H9 (cell line): ENCODE measurements around the gene SNPH. TPM values are rescaled to one million over a fixed set of nuclear protein-coding genes. Genes with fewer than 3 reads are reported as not detected.

Source experiments
- DNase-seq: peaks from one replicate; pipeline ENCODE4 v3.0.0-alpha.2; 2017
- H2AFZ ChIP-seq: one replicate; pipeline ENCODE4 v1.6.1; 2013; ENCODE audit warnings: mild to moderate bottlenecking, low read length, control low read depth, moderate library complexity
- H2AK5ac ChIP-seq: 2 replicates; pipeline ENCODE4 v1.6.1; 2013; ENCODE audit warnings: low read length, control low read depth, mixed read lengths; ENCODE audit not compliant: insufficient read length
- H2BK120ac ChIP-seq: one replicate; pipeline ENCODE4 v1.6.1; 2013; ENCODE audit warnings: low read depth, mild to moderate bottlenecking, low read length, control low read depth, inconsistent platforms; ENCODE audit not compliant: poor library complexity, severe bottlenecking
- H2BK12ac ChIP-seq: 2 replicates; pipeline ENCODE4 v1.6.1; 2013; ENCODE audit warnings: low read length, control low read depth, mixed read lengths, low read depth; ENCODE audit not compliant: insufficient read length
- H2BK15ac ChIP-seq: 2 replicates; pipeline ENCODE4 v1.6.1; 2013; ENCODE audit warnings: low read depth, low read length, control low read depth
- H2BK20ac ChIP-seq: one replicate; pipeline ENCODE4 v1.6.1; 2013; ENCODE audit warnings: low read depth, mild to moderate bottlenecking, low read length, control low read depth, inconsistent platforms; ENCODE audit not compliant: poor library complexity, severe bottlenecking
- H2BK5ac ChIP-seq: 2 replicates; pipeline ENCODE4 v1.6.1; 2013; ENCODE audit warnings: low read length, control low read depth, mixed read lengths; ENCODE audit not compliant: insufficient read length
- H3K14ac ChIP-seq: 2 replicates; pipeline ENCODE4 v1.6.1; 2013; ENCODE audit warnings: low read length, control low read depth; ENCODE audit not compliant: insufficient read depth
- H3K18ac ChIP-seq: 2 replicates; pipeline ENCODE4 v1.6.1; 2013; ENCODE audit warnings: low read depth, mild to moderate bottlenecking, mixed read lengths, low read length, control low read depth; ENCODE audit not compliant: insufficient read length
- H3K23ac ChIP-seq: 2 replicates; pipeline ENCODE4 v1.6.1; 2013; ENCODE audit warnings: low read length, control low read depth, mixed read lengths, low read depth; ENCODE audit not compliant: insufficient read length
- H3K23me2 ChIP-seq: 2 replicates; pipeline ENCODE4 v1.6.1; 2013; ENCODE audit warnings: low read depth, mild to moderate bottlenecking, mixed read lengths, low read length, control low read depth; ENCODE audit not compliant: insufficient read length, poor library complexity, severe bottlenecking
- H3K27ac ChIP-seq: 2 replicates; pipeline ENCODE4 v1.5.1; 2013; ENCODE audit warnings: low read length, control low read depth, mixed read lengths, low read depth; ENCODE audit not compliant: insufficient read length
- H3K27me3 ChIP-seq: 2 replicates; pipeline ENCODE4 v1.6.1; 2013; ENCODE audit warnings: low read length, control low read depth, inconsistent platforms; ENCODE audit not compliant: insufficient read depth
- H3K4ac ChIP-seq: 2 replicates; pipeline ENCODE4 v1.6.1; 2013; ENCODE audit warnings: low read depth, mild to moderate bottlenecking, control low read depth, inconsistent platforms, low read length, moderate library complexity
- H3K4me1 ChIP-seq: 2 replicates; pipeline ENCODE4 v1.6.1; 2013; ENCODE audit warnings: low read length, control low read depth, inconsistent platforms; ENCODE audit not compliant: insufficient read depth
- H3K4me2 ChIP-seq: 2 replicates; pipeline ENCODE4 v1.6.1; 2013; ENCODE audit warnings: low read length, control low read depth, mixed read lengths; ENCODE audit not compliant: insufficient read length, insufficient read depth
- H3K56ac ChIP-seq: 2 replicates; pipeline ENCODE4 v1.6.1; 2013; ENCODE audit warnings: low read depth, mild to moderate bottlenecking, mixed read lengths, low read length, control low read depth; ENCODE audit not compliant: insufficient read length
- H3K79me1 ChIP-seq: 2 replicates; pipeline ENCODE4 v1.6.1; 2013; ENCODE audit warnings: low read depth, mild to moderate bottlenecking, moderate library complexity, low read length, control low read depth, inconsistent platforms; ENCODE audit not compliant: insufficient read depth, poor library complexity, severe bottlenecking
- H3K79me2 ChIP-seq: 2 replicates; pipeline ENCODE4 v1.6.1; 2013; ENCODE audit warnings: low read length, control low read depth, inconsistent platforms; ENCODE audit not compliant: insufficient read depth
- H3K9ac ChIP-seq: 2 replicates; pipeline ENCODE4 v1.6.1; 2013; ENCODE audit warnings: low read length, control low read depth, mixed read lengths; ENCODE audit not compliant: insufficient read length; ENCODE audit errors: extremely low read depth
- H3K9me3 ChIP-seq: one replicate; pipeline ENCODE4 v1.6.1; 2013; ENCODE audit warnings: low read depth, low read length, inconsistent platforms; ENCODE audit not compliant: control insufficient read depth
- H3T11ph ChIP-seq: one replicate; pipeline ENCODE4 v1.6.1; 2013; ENCODE audit warnings: mild to moderate bottlenecking, low read length, control low read depth, inconsistent platforms
- H4K20me1 ChIP-seq: one replicate; pipeline ENCODE4 v1.6.1; 2013; ENCODE audit not compliant: control insufficient read depth, insufficient read length, insufficient read depth
- H4K5ac ChIP-seq: 2 replicates; pipeline ENCODE4 v1.6.1; 2013; ENCODE audit warnings: low read depth, mild to moderate bottlenecking, mixed read lengths, low read length, control low read depth; ENCODE audit not compliant: insufficient read length
- H4K8ac ChIP-seq: replicated peaks from 2 replicates; pipeline ENCODE4 v1.6.1; 2013; ENCODE audit warnings: low read length, control low read depth, mixed read lengths, low read depth; ENCODE audit not compliant: insufficient read length
- H4K91ac ChIP-seq: 2 replicates; pipeline ENCODE4 v1.6.1; 2013; ENCODE audit warnings: low read depth, mild to moderate bottlenecking, moderate library complexity, mixed read lengths, low read length, control low read depth; ENCODE audit not compliant: insufficient read length
- H3K27ac Mint-ChIP-seq, 3 experiments: 2 replicates in 2 of 3; 3 replicates in 1 of 3; pipeline ENCODE4 v1.8.0; 2020 to 2021; ENCODE audit warnings: mixed read lengths in 3 of 3, mild to moderate bottlenecking in 1 of 3, moderate library complexity in 1 of 3
- H3K27me3 Mint-ChIP-seq: 2 replicates; pipeline ENCODE4 v1.8.0; 2021; ENCODE audit warnings: low read depth, mild to moderate bottlenecking, moderate library complexity, mixed read lengths
- H3K36me3 Mint-ChIP-seq, 3 experiments: 2 replicates in 2 of 3; 3 replicates in 1 of 3; pipeline ENCODE4 v1.8.0; 2020 to 2021; ENCODE audit warnings: low read depth in 3 of 3, mixed read lengths in 3 of 3; ENCODE audit not compliant: insufficient read depth in 1 of 3
- H3K4me1 Mint-ChIP-seq, 2 experiments: 2 replicates each; pipeline ENCODE4 v1.8.0; 2020; ENCODE audit warnings: mixed read lengths in 2 of 2
- H3K4me3 Mint-ChIP-seq, 2 experiments: 2 replicates in 1 of 2; 3 replicates in 1 of 2; pipeline ENCODE4 v1.8.0; 2020 to 2021; ENCODE audit warnings: mild to moderate bottlenecking in 2 of 2, mixed read lengths in 2 of 2, moderate library complexity in 1 of 2
- H3K9me3 Mint-ChIP-seq, 2 experiments: 2 replicates in 1 of 2; 3 replicates in 1 of 2; pipeline ENCODE4 v1.8.0; 2020; ENCODE audit warnings: mild to moderate bottlenecking in 2 of 2, mixed read lengths in 2 of 2, moderate library complexity in 1 of 2
- WGBS: extraction: QIAGEN DNeasy Blood & Tissue Kit; methylation state at CpG from one replicate; pipeline ENCODE4 v1.1.7; 2013; ENCODE audit warnings: missing lambda C conversion rate, low lambda C conversion rate, mixed read lengths; ENCODE audit not compliant: insufficient read length; ENCODE audit errors: extremely low coverage; 5-methylcytosine and 5-hydroxymethylcytosine counted together
- total RNA-seq: library from RNA; stranded (reverse); gene quantifications from 2 replicates; pipeline ENCODE4 v1.2.1, GENCODE V29; 2021
- TF ChIP-seq, protein P1 (sequence below): fragments of 200-600 bp; sonication (generic); conservative IDR thresholded peaks from 3 replicates; pipeline ENCODE4 v1.8.0; 2021; ENCODE audit warnings: antibody characterized with exemption, mild to moderate bottlenecking

SNPH gene
- total RNA-seq, 1 experiment from 2014 or later = 1.8 TPM

DNA sequence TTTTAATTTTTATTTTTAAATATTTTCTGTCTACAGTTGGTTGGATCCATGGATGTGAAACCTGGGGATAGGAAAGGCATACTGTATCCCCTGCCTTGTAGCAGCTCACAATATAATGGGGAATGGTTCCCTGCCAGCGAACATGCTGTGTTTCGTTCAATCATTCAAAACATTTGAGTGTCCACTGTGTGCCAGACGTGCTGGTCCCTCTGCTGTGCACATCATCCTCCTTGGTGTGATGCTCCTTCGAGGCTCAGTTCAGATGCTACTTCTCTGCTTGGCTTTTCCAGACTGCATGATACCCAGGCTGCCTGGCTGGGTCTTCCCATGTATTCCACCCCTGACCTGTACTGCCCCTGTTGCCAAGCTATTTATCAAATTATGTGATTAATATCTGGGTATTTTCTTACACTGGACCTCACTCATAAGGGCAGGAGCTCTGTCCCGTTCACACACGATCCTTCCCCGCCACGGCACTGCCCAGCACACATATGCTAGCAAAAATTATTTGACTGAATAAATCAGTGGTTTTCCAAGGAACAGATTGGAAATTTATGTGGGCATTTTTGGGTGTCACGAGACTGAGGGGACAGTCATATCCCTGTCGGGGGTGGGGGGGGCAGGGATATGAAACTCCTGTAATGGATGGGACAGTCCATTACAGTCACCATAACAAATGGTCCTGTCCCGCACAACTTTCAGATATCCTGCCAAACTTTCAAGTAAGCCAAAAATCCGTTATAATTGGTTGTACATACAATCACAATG is 57.9 kb downstream of the SNPH start:
- Histone ChIP-seq H2BK12ac (no peak overlapping the region), H3K4me2 (no peak overlapping the region), H3K9ac (no peak overlapping the region), H3K23me2 (peaks cover 9% of the 10 kb centered on the region), H3K18ac (no peak overlapping the region), H3T11ph (no peak overlapping the region), H3K27me3 (no peaks in the 10 kb centered on the region), H2BK15ac (no peak overlapping the region), H3K4ac (no peak overlapping the region), H3K79me2 (peaks cover 6% of the 10 kb centered on the region; the same call in 1 of the 2 replicates), H3K23ac (no peak overlapping the region), H2BK5ac (no peak overlapping the region), H4K5ac (no peak overlapping the region), H2BK20ac (no peak overlapping the region), H3K79me1 (peaks cover 11% of the 10 kb centered on the region), H2AFZ (no peak overlapping the region), H3K14ac (no peak overlapping the region), H4K20me1 (no peaks in the 10 kb centered on the region), H3K56ac (no peak overlapping the region), H4K91ac (no peak overlapping the region), H3K4me1 (0 out of 2 replicates have a peak, but pooled peaks cover 4% of the 10 kb centered on the region), H2BK120ac (no peak overlapping the region), H3K9me3 (no peaks in the 10 kb centered on the region), H2AK5ac (no peak overlapping the region), H4K8ac (no peak overlapping the region), H3K27ac (no peak overlapping the region)
- H3K4me1 Mint-ChIP-seq = peaks cover 4 to 11% of the 10 kb centered on the region in 2 experiments; a peak in 3 of 4 replicates
- H3K27me3 Mint-ChIP-seq = peaks cover 12% of the 10 kb centered on the region
- peak overlapping the region in 1 of 3 experiments; percentile 77; a peak in 2 of 7 replicates for H3K27ac Mint-ChIP-seq
- H3K9me3 Mint-ChIP-seq = no peaks in the 10 kb centered on the region
- TF ChIP-seq, protein P1, sequence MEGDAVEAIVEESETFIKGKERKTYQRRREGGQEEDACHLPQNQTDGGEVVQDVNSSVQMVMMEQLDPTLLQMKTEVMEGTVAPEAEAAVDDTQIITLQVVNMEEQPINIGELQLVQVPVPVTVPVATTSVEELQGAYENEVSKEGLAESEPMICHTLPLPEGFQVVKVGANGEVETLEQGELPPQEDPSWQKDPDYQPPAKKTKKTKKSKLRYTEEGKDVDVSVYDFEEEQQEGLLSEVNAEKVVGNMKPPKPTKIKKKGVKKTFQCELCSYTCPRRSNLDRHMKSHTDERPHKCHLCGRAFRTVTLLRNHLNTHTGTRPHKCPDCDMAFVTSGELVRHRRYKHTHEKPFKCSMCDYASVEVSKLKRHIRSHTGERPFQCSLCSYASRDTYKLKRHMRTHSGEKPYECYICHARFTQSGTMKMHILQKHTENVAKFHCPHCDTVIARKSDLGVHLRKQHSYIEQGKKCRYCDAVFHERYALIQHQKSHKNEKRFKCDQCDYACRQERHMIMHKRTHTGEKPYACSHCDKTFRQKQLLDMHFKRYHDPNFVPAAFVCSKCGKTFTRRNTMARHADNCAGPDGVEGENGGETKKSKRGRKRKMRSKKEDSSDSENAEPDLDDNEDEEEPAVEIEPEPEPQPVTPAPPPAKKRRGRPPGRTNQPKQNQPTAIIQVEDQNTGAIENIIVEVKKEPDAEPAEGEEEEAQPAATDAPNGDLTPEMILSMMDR = no peak
- no CpG with 5 or more reads among the region's 12 CpGs for WGBS
- H3K36me3 Mint-ChIP-seq = peaks cover 0 to 4% (median 0%) of the 10 kb centered on the region in 3 experiments; a peak in 2 of 7 replicates
- H3K4me3 Mint-ChIP-seq = peak overlapping the region in 1 of 2 experiments; percentile 40; a peak in 2 of 5 replicates
- DNase-seq = no peak
